HepG2 (cell line): ENCODE data around the gene CFL1. TPM values are rescaled to one million over a fixed set of nuclear protein-coding genes. Genes with fewer than 3 reads are reported as not detected.

ENCODE experiments used
- ATAC-seq: fragments of 200-7000 bp; cut with Tn5 transposase; 3 replicates; pipeline ENCODE4 v1.9.1; 2020; ENCODE audit warnings: mild to moderate bottlenecking, moderate library complexity
- BruUV-seq: library from RNA; stranded (reverse); fragments of 400-500 nt; replicated peaks from 2 replicates; lab custom pipeline; 2021; lab: Mats Ljungman, UMichigan
- CTCF ChIA-PET: fragments of 300-600 bp; formaldehyde crosslinking; extraction: SDS; loops from one replicate; lab custom pipeline; 2021; ENCODE audit warnings: low total read pairs, inconsistent platforms, low intra/inter-chr PET ratio; lab: Yijun Ruan, JAX
- POLR2A ChIA-PET: fragments of 350-600 bp; sonication (Branson Sonifier 250); formaldehyde crosslinking; loops from one replicate; lab custom pipeline; 2020; ENCODE audit warnings: antibody characterized with exemption, inconsistent platforms; lab: Yijun Ruan, JAX
- DNase-seq: peaks from one replicate; pipeline ENCODE4 v3.0.0-alpha.2; 2015; ENCODE audit warnings: low spot score
- FAIRE-seq: peaks from 3 replicates; lab custom pipeline; 2011; peaks lifted over from hg19 to GRCh38; lab: Jason Lieb, UNC
- H2AFZ ChIP-seq: one replicate; pipeline ENCODE4 v1.6.1; 2011; ENCODE audit warnings: low read length, inconsistent platforms
- H3K27ac ChIP-seq: fragments of 300-600 bp; 3 replicates; pipeline ENCODE4 v1.8.0; 2011; ENCODE audit warnings: mixed run types, mild to moderate bottlenecking, mixed read lengths, low read length, inconsistent platforms; ENCODE audit not compliant: insufficient read depth; ENCODE audit errors: extremely low read length
- H3K27me3 ChIP-seq, 2 experiments: fragments of 200-600 bp in 1 of 2; 2 replicates in 1 of 2; 3 replicates in 1 of 2; pipeline versions ENCODE4 v1.6.0 to v1.8.0; 2011; ENCODE audit warnings: low read length in 2 of 2, mild to moderate bottlenecking in 2 of 2, moderate library complexity in 2 of 2, inconsistent platforms in 1 of 2; ENCODE audit not compliant: insufficient read depth in 2 of 2, control insufficient read depth in 1 of 2
- H3K36me3 ChIP-seq, 2 experiments: fragments of 200-600 bp in 1 of 2; replicated peaks in 1 of 2; 2 replicates in 1 of 2; 3 replicates in 1 of 2; pipeline versions ENCODE4 v1.5.1 to v1.8.0; 2011; ENCODE audit warnings: low read length in 2 of 2, inconsistent platforms in 1 of 2; ENCODE audit not compliant: insufficient read depth in 2 of 2, control insufficient read depth in 1 of 2
- H3K4me1 ChIP-seq: 2 replicates; pipeline ENCODE4 v1.5.1; 2012; ENCODE audit warnings: low read length, inconsistent platforms; ENCODE audit not compliant: insufficient read depth
- H3K4me2 ChIP-seq: 2 replicates; pipeline ENCODE4 v1.6.0; 2011; ENCODE audit warnings: low read depth, low read length, inconsistent platforms
- H3K4me3 ChIP-seq, 3 experiments: fragments of 200-600 bp in 1 of 3; sonication (generic), shearing (Covaris generic) in 1 of 3; replicated peaks in 1 of 3; 2 replicates each; pipeline ENCODE4 v1.5.1; 2011 to 2016; ENCODE audit warnings: low read length in 3 of 3, inconsistent platforms in 2 of 3, low read depth in 2 of 3, mild to moderate bottlenecking in 2 of 3, control low read depth in 1 of 3, mixed read lengths in 1 of 3; ENCODE audit not compliant: insufficient read depth in 1 of 3
- H3K79me2 ChIP-seq: one replicate; pipeline ENCODE4 v1.6.1; 2011; ENCODE audit warnings: low read length, inconsistent platforms; ENCODE audit not compliant: insufficient read depth
- H3K9ac ChIP-seq: 2 replicates; pipeline ENCODE4 v1.6.0; 2011; ENCODE audit warnings: mild to moderate bottlenecking, low read depth, low read length, inconsistent platforms; ENCODE audit not compliant: insufficient read depth
- H3K9me3 ChIP-seq: 2 replicates; pipeline ENCODE4 v1.5.1; 2012; ENCODE audit warnings: mild to moderate bottlenecking, low read length
- H4K20me1 ChIP-seq: 2 replicates; pipeline ENCODE4 v1.6.0; 2011; ENCODE audit warnings: inconsistent platforms, mild to moderate bottlenecking, low read length, moderate library complexity; ENCODE audit not compliant: insufficient read depth
- CHD4 ChIP-seq: fragments of 200-600 bp; sonication (generic); IDR thresholded peaks from 2 replicates; pipeline ENCODE4 v1.7.0; 2017; ENCODE audit warnings: mild to moderate bottlenecking, low read length, borderline replicate concordance
- FOXM1 ChIP-seq: sonication (generic); formaldehyde crosslinking; IDR thresholded peaks from 2 replicates; pipeline ENCODE4 v1.5.0; 2020; ENCODE audit warnings: missing genetic modification reagents
- KLF13 ChIP-seq: sonication (generic); formaldehyde crosslinking; IDR thresholded peaks from 2 replicates; pipeline ENCODE4 v1.4.0; 2020; ENCODE audit warnings: mild to moderate bottlenecking, missing genetic modification reagents
- LCORL ChIP-seq, 2 experiments: fragments of 450-650 bp in 1 of 2; sonication (generic) in 1 of 2; formaldehyde crosslinking in 1 of 2; IDR thresholded peaks; 2 replicates each; pipeline versions ENCODE4 v1.5.0 to v1.6.1; 2017 to 2020; ENCODE audit warnings: antibody characterized with exemption in 1 of 2, missing genetic modification reagents in 1 of 2
- NONO ChIP-seq, 2 experiments: fragments of 450-650 bp in 1 of 2; sonication (generic) in 1 of 2; formaldehyde crosslinking in 1 of 2; IDR thresholded peaks in 1 of 2; conservative IDR thresholded peaks in 1 of 2; 2 replicates each; pipeline versions ENCODE4 v1.6.1 to v1.8.0; 2017 to 2022; ENCODE audit warnings: mild to moderate bottlenecking in 1 of 2, missing genetic modification reagents in 1 of 2, moderate library complexity in 1 of 2
- PHF8 ChIP-seq: sonication (generic); formaldehyde crosslinking; IDR thresholded peaks from 2 replicates; pipeline ENCODE4 v1.5.0; 2020; ENCODE audit warnings: missing genetic modification reagents
- RBAK ChIP-seq: sonication (generic); formaldehyde crosslinking; IDR thresholded peaks from 2 replicates; pipeline ENCODE4 v1.5.1; 2020; ENCODE audit warnings: mild to moderate bottlenecking, missing genetic modification reagents
- TFDP2 ChIP-seq: sonication (generic); formaldehyde crosslinking; IDR thresholded peaks from 2 replicates; pipeline ENCODE4 v1.4.0; 2020; ENCODE audit warnings: missing genetic modification reagents
- TRIM22 ChIP-seq: fragments of 450-650 bp; IDR thresholded peaks from 2 replicates; pipeline ENCODE4 v1.6.1; 2017
- ZBTB10 ChIP-seq: sonication (generic); formaldehyde crosslinking; IDR thresholded peaks from 2 replicates; pipeline ENCODE4 v1.4.0; 2020; ENCODE audit warnings: missing genetic modification reagents, borderline replicate concordance
- ZNF468 ChIP-seq: sonication (generic); formaldehyde crosslinking; IDR thresholded peaks from 2 replicates; pipeline ENCODE4 v1.8.0; 2022; ENCODE audit warnings: mild to moderate bottlenecking, moderate library complexity, missing genetic modification reagents
- ZNF629 ChIP-seq: sonication (generic); formaldehyde crosslinking; conservative IDR thresholded peaks from 2 replicates; pipeline ENCODE4 v1.5.0; 2020; ENCODE audit warnings: missing genetic modification reagents
- ZNF660 ChIP-seq: sonication (generic); formaldehyde crosslinking; IDR thresholded peaks from 2 replicates; pipeline ENCODE4 v1.5.1; 2020; ENCODE audit warnings: mild to moderate bottlenecking, low read depth, missing genetic modification reagents, borderline replicate concordance
- ZNF720 ChIP-seq: sonication (generic); formaldehyde crosslinking; IDR thresholded peaks from 2 replicates; pipeline ENCODE4 v1.4.0; 2020; ENCODE audit warnings: missing genetic modification reagents
- WGBS: methylation state at CpG from one replicate; pipeline ENCODE4 v1.1.6; 2017; ENCODE audit warnings: low lambda C conversion rate; 5-methylcytosine and 5-hydroxymethylcytosine counted together
- in situ Hi-C: cut with HindIII; loops from 2 replicates; pipeline ENCODE4 v1.10.0; 2017; ENCODE audit warnings: low pct_unique_long_range_greater_than_20kb; ENCODE audit not compliant: extremely low pct_ligation_motif_present
- intact Hi-C: fragments of 100-400 bp; cut with micrococcal nuclease; formaldehyde crosslinking; loops from one replicate; pipeline ENCODE4 v1.10.0; 2022; ENCODE audit not compliant: unreplicated experiment
- polyA plus RNA-seq, 8 experiments: library from polyadenylated mRNA; depleted of rRNA in 3 of 8; stranded (reverse) in 7 of 8; unstranded in 1 of 8; fragments of >200 nt; fragmentation: Illumina TruSeq in 4 of 8; extraction: Trizol in 4 of 8; gene quantifications; 2 replicates each; pipeline versions ENCODE4 v1.2.1 to v1.2.3, GENCODE V29; 2011 to 2016; ENCODE audit warnings: low read depth in 4 of 8, missing spikeins in 1 of 8, mixed read lengths in 1 of 8; ENCODE audit not compliant: insufficient read depth in 1 of 8
- total RNA-seq, 5 experiments: library from RNA; depleted of rRNA; stranded (reverse); fragments of >200 nt; fragmentation: Illumina TruSeq; extraction: Trizol; gene quantifications; 2 replicates each; pipeline ENCODE4 v1.2.3, GENCODE V29; 2016; ENCODE audit warnings: low read depth in 1 of 5

The CFL1 gene
- total and polyA plus RNA-seq, 2 of the 13 experiments (the other 11 are each of a cell fraction or from before 2014, with no cell fraction given) = 379 to 383 TPM

- no TSS peak for BruUV-seq
- H3K27ac ChIP-seq = peak within 1 kb of the TSS; percentile 66
- CTCF ChIA-PET = interaction anchor here (1.6 kb wide), 1 partner anchor 16 kb away, joined by 3 read pairs; no protein-coding TSS in a partner anchor
- TF ChIP-seq NONO (IDR thresholded peaks at IDR 0.05) (no peak), NONO (CRISPR knock-in tag; conservative IDR thresholded peaks at IDR 0.05) (0 out of 2 replicates have a peak, but pooled peaks have one; percentile 30), ZNF629 (CRISPR knock-in tag) (no peak), TFDP2 (CRISPR knock-in tag) (no peak), RBAK (CRISPR knock-in tag) (no peak), KLF13 (CRISPR knock-in tag) (no peak), ZBTB10 (CRISPR knock-in tag) (no peak; the same call in 1 of the 2 replicates), ZNF660 (CRISPR knock-in tag) (no peak), PHF8 (CRISPR knock-in tag) (no peak; the same call in 1 of the 2 replicates), TRIM22 (no peak), LCORL (IDR thresholded peaks at IDR 0.05) (no peak), LCORL (CRISPR knock-in tag; IDR thresholded peaks at IDR 0.05) (no peak), FOXM1 (CRISPR knock-in tag) (no peak), CHD4 (no peak), ZNF720 (CRISPR knock-in tag) (no peak), ZNF468 (CRISPR knock-in tag) (no peak)
Observed at GRCh38 chr11:65900125-65900898, 42.3 kb upstream of the CFL1 start, which contains the start of gene FOSL1. Gene FOSL1, minus strand, starts transcription at chr11:65900388. Its CDS starts 49 bp downstream, at chr11:65900339.

More at GRCh38 chr11:65900125-65900898, 42.3 kb upstream of the CFL1 start, which contains the start of gene FOSL1:
- Histone ChIP-seq H3K9ac (peak within 1 kb of the TSS; percentile 88), H2AFZ (no peak within 1 kb of the TSS), H3K9me3 (no peaks in the 10 kb centered on the region), H3K4me1 (peaks cover 55% of the 10 kb centered on the region), H3K79me2 (peaks cover 31% of the 10 kb centered on the region), H3K4me3 (peak within 1 kb of the TSS; percentile 84 to 89 (median 89)), H4K20me1 (no peaks in the 10 kb centered on the region), H3K4me2 (peak within 1 kb of the TSS; percentile 93), H3K36me3 (peaks cover 6 to 16% of the 10 kb centered on the region in 2 experiments; a peak in 4 of 5 replicates), H3K27me3 (no peaks in the 10 kb centered on the region; a peak in 1 of 5 replicates)
- POLR2A ChIA-PET = interaction anchor here (1.0 to 6.2 kb wide), 9 partner anchors 9 to 47 kb away, joined by 3 to 95 read pairs (median 8); partner anchors contain the start of genes C11orf68, CCDC85B, CFL1 and FIBP
- FAIRE-seq = peak; percentile 30
- intact Hi-C loops (no loop called here), in situ Hi-C loops (no loop called here)
- 12% methylated on average over 9 of the region's 80 CpGs for WGBS
- peak; percentile 85 for DNase-seq
- ATAC-seq = peak; percentile 74
